Activated T-cell treated with anti-CD3 and anti-CD28 coated beads, Interleukin-2, amount 50 U/mL, for 4 hours (primary cell): ENCODE data around the gene CNR2. TPM values are rescaled to one million over a fixed set of nuclear protein-coding genes. Genes with fewer than 3 reads are reported as not detected.

Source experiments
- ATAC-seq, 2 donors: fragments of 200-7000 bp; cut with Tn5 transposase; one replicate each; pipeline ENCODE4 v1.10.0; 2021
- DNase-seq: peaks from one replicate; pipeline ENCODE4 v3.0.0-alpha.2; 2020
- H3K27me3 Mint-ChIP-seq: one replicate; pipeline ENCODE4 v1.8.0; 2021; ENCODE audit warnings: low read depth, mixed read lengths
- H3K36me3 Mint-ChIP-seq: one replicate; pipeline ENCODE4 v1.8.0; 2022; ENCODE audit warnings: mixed read lengths; ENCODE audit not compliant: insufficient read depth
- H3K4me1 Mint-ChIP-seq: one replicate; pipeline ENCODE4 v1.8.0; 2021; ENCODE audit warnings: low read depth, mixed read lengths
- H3K4me3 Mint-ChIP-seq: one replicate; pipeline ENCODE4 v1.8.0; 2021; ENCODE audit warnings: mild to moderate bottlenecking, moderate library complexity, mixed read lengths
- H3K9me3 Mint-ChIP-seq: one replicate; pipeline ENCODE4 v1.8.0; 2021; ENCODE audit warnings: mixed read lengths
- total RNA-seq, 3 donors: library from RNA; stranded (reverse); gene quantifications; one replicate each; pipeline ENCODE4 v1.2.1, GENCODE V29; 2021

Gene CNR2
- total RNA-seq, 3 donors from 2014 or later = 0.05 to 0.24 (median 0.10) TPM

GRCh38 chr1:23927097-23927496, 13.9 kb upstream of the CNR2 start:
- Mint-ChIP-seq H3K9me3 (no peaks in the 10 kb centered on the region), H3K4me1 (no peaks in the 10 kb centered on the region), H3K36me3 (no peaks in the 10 kb centered on the region), H3K27me3 (peaks cover 3% of the 10 kb centered on the region), H3K4me3 (no peak overlapping the region)
- ATAC-seq (no peak), DNase-seq (no peak)

- no peak for DNase-seq
- no peaks in the 10 kb centered on the region for H3K9me3 Mint-ChIP-seq
- no peaks in the 10 kb centered on the region for H3K4me1 Mint-ChIP-seq
- H3K36me3 Mint-ChIP-seq = no peaks in the 10 kb centered on the region
- ATAC-seq = no peak
- no peak overlapping the region for H3K4me3 Mint-ChIP-seq
- peaks cover 3% of the 10 kb centered on the region for H3K27me3 Mint-ChIP-seq
Observed at GRCh38 chr1:23925279-23925678, 12.1 kb upstream of the CNR2 start.

DNA sequence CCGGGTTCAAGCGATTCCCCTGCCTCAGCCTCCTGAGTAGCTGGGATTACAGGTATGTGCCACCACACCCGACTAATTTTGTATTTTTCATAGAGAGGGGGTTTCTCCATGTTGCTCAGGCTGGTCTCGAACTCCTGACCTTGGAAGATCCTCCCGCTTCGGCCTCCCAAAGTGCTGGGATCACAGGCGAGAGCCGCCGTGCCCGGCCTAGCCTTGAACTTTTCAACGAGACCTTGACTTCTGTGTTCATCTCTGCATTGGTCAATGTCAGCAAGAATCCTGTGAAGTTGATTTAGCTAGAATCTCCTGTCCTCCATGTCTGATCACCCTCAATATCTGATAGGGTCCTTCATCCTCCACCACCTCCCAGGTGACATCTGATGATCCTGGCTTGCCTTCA, 11.4 kb upstream of the CNR2 start:
- Mint-ChIP-seq H3K9me3 (no peaks in the 10 kb centered on the region), H3K36me3 (no peaks in the 10 kb centered on the region), H3K27me3 (peaks cover 3% of the 10 kb centered on the region), H3K4me3 (no peak overlapping the region), H3K4me1 (peaks cover 2% of the 10 kb centered on the region)
- DNase-seq = no peak
- no peak for ATAC-seq

- DNase-seq (no peak), ATAC-seq (no peak)
- no peaks in the 10 kb centered on the region for H3K9me3 Mint-ChIP-seq
- H3K4me1 Mint-ChIP-seq = peaks cover 2% of the 10 kb centered on the region
- peaks cover under 1% of the 10 kb centered on the region for H3K27me3 Mint-ChIP-seq
- no peak overlapping the region for H3K4me3 Mint-ChIP-seq
- no peaks in the 10 kb centered on the region for H3K36me3 Mint-ChIP-seq
Observed at GRCh38 chr1:23923592-23924499, 10.7 kb upstream of the CNR2 start.

DNA sequence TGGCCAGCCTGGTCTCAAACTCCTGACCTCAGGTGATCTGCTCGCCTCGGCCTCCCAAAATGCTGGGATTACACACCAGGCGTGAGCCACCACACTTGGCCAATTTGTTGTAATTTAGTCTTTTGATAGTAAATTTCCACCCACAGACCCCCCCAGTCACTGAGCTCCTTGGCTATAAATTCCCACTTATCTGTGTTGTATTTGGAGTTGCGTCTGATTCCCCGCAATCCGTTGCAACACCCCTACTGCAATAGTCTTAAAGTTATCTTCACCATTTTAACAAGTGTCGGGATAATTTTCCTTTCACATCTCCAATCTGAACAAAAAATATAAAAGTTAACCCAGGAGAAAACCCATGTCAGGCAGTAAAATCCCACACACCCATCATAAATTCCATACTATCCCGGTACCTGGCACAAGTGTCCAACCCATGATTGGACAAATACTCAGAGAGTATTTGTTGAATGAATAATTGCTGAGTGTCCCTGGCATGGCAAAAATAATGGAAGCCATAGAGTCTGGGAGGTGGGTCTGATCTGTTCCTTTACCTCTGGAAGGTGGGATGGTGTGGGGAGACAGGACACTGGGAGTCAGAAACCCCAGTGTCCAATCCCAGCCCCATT, 9.3 kb upstream of the CNR2 start:
- Mint-ChIP-seq H3K9me3 (no peaks in the 10 kb centered on the region), H3K27me3 (no peaks in the 10 kb centered on the region), H3K36me3 (no peaks in the 10 kb centered on the region), H3K4me3 (no peak overlapping the region), H3K4me1 (peaks cover 2% of the 10 kb centered on the region)
- DNase-seq (no peak), ATAC-seq (no peak)

- peak; percentile 39 for DNase-seq
- ATAC-seq = peak; percentile 88 to 93
- Mint-ChIP-seq H3K36me3 (no peaks in the 10 kb centered on the region), H3K4me1 (peaks cover 30% of the 10 kb centered on the region), H3K9me3 (no peaks in the 10 kb centered on the region), H3K27me3 (no peaks in the 10 kb centered on the region), H3K4me3 (no peak overlapping the region)
Observed at GRCh38 chr1:23916209-23917131, 3.3 kb upstream of the CNR2 start.

- H3K36me3 Mint-ChIP-seq = no peaks in the 10 kb centered on the region
- no peaks in the 10 kb centered on the region for H3K27me3 Mint-ChIP-seq
- no peak for DNase-seq
- H3K4me1 Mint-ChIP-seq = peaks cover 38% of the 10 kb centered on the region
- H3K9me3 Mint-ChIP-seq = no peaks in the 10 kb centered on the region
- H3K4me3 Mint-ChIP-seq = no peak overlapping the region
- ATAC-seq = no peak
Observed at GRCh38 chr1:23915466-23915865, 2.3 kb upstream of the CNR2 start.

GRCh38 chr1:23914921-23915320, 1.8 kb upstream of the CNR2 start:
- no peak for DNase-seq
- H3K4me1 Mint-ChIP-seq = peaks cover 41% of the 10 kb centered on the region
- H3K9me3 Mint-ChIP-seq = no peaks in the 10 kb centered on the region
- no peaks in the 10 kb centered on the region for H3K36me3 Mint-ChIP-seq
- no peak overlapping the region for H3K4me3 Mint-ChIP-seq
- H3K27me3 Mint-ChIP-seq = no peaks in the 10 kb centered on the region
- ATAC-seq = no peak

- H3K4me1 Mint-ChIP-seq = peaks cover 51% of the 10 kb centered on the region
- peak overlapping the region; percentile 57 for H3K4me3 Mint-ChIP-seq
- no peaks in the 10 kb centered on the region for H3K9me3 Mint-ChIP-seq
- no peaks in the 10 kb centered on the region for H3K36me3 Mint-ChIP-seq
- DNase-seq (no peak), ATAC-seq (no peak)
- H3K27me3 Mint-ChIP-seq = peaks cover 4% of the 10 kb centered on the region
Observed at GRCh38 chr1:23911921-23912320, 1.2 kb downstream of the CNR2 start.

DNA sequence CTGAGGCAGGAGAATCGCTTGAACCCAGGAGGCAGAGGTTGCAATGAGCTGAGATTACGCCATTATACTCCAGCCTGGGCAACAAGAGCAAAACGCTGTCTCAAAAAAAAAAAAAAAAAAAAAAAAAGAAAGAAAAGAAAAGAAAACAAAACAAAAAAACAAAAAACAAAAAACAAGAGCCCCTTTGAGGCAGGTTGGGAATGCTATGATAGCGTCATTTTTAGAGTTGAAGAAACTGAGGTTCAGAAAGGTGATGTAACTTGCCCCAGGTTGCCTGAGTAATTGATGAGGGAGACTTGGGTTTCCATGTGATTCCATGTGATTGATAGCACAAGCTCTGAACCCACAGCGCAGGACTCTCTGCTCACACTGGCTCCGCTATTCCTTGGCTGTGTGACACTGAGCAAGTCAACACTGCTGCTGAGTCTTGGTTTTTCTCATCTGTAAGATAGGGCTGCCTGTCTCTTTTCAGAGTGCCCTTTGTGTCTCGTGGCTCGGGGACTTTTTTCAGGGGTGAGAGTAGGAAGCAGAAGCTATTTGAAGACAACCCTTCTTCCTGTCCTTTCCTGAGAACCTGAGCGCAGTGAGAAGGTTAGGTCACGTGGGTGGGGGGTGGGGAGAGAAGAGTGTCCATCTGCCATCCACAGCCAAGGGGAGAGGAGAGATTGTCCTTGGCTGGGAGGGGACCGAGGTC, 2.5 kb downstream of the CNR2 start:
- peaks cover 51% of the 10 kb centered on the region for H3K4me1 Mint-ChIP-seq
- ATAC-seq = no peak
- no peak overlapping the region for H3K4me3 Mint-ChIP-seq
- no peaks in the 10 kb centered on the region for H3K36me3 Mint-ChIP-seq
- DNase-seq = no peak
- H3K9me3 Mint-ChIP-seq = no peaks in the 10 kb centered on the region
- peaks cover 8% of the 10 kb centered on the region for H3K27me3 Mint-ChIP-seq

DNA sequence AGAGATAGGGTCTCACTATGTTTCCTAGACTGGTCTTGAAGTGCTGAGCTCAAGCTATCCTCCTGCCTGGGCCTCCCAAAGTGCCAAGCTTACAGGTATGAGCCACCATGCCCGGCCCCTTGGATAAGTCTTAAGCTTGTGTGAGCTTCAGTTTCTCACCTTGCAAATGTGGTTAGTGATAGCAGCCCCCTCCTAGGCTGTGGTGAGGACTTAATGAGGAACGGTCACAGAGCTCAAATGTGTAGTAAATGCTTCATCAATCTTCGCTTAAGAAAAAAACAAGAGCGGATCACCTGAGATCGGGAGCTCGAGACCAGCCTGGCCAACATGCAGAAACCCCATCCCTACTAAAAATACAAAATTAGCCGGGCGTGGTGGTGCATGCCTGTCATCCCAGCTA, 3.0 kb downstream of the CNR2 start:
- Mint-ChIP-seq H3K4me3 (no peak overlapping the region), H3K27me3 (peaks cover 8% of the 10 kb centered on the region), H3K36me3 (no peaks in the 10 kb centered on the region), H3K9me3 (no peaks in the 10 kb centered on the region), H3K4me1 (peaks cover 51% of the 10 kb centered on the region)
- DNase-seq (no peak), ATAC-seq (no peak)

DNA sequence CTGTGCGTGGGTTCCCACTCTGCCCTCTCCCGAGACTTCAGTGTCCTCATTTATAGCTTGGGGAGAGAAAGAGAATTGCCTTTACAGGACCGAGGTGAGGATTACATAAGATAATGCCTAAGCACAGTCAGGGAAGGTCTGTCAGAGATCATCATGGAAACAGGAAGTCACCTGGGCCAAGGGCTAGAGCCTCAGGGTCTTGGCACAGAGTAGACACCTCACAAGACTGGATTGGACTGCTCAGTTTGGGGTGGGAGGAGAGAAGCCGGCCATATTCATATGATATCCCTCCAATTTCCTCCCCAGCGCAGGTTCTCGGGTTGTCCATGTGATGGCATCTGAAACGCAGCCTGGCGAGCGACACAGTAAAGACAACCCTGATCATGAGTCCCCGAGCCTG, 3.8 kb downstream of the CNR2 start:
- Mint-ChIP-seq H3K4me3 (peak overlapping the region; percentile 28), H3K4me1 (peaks cover 49% of the 10 kb centered on the region), H3K9me3 (no peaks in the 10 kb centered on the region), H3K27me3 (peaks cover 8% of the 10 kb centered on the region), H3K36me3 (no peaks in the 10 kb centered on the region)
- ATAC-seq = no peak
- DNase-seq = no peak

DNA sequence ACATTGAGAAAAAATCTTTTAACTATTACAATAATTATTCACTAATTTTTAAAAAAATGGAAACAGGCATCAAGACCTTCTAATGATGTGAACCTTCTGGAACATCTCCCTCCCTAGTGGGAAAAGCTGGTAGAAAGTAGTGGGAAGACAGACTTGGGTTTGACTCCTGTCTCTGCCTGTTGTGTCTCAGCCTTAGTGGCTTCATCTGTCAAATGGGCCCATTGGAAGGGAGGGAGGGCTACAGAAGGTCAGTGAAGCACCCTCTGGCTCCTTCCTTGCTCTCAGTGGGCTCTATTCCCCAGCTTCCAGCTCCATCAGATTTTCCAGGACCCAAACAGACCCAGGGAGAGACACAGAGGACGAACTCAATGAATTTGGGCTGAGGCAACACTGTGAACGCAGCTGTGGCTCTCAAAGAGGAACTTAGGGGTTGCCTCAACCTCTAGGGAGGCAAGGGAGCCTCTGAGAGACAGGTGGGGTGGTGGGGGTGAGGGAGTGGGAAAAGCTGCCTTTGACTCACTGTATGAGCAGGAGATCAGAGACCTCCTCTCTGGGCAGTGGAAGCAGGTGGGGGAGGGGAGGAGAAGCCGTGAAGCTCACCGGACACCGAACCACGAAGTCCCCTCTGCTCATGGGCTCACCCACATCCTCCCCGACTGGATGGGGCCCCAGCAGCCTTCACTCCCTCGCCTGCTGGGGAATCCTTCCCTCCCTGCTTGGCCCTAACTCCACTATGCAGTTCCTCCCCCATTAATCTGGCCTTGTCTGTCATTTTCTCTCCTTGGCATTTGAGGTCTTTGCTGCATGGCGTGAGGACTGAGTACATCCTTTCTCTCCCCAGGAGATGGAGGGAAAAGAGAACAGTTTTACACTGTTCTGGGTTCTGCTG, 4.5 kb downstream of the CNR2 start:
- Mint-ChIP-seq H3K36me3 (no peaks in the 10 kb centered on the region), H3K4me3 (peak overlapping the region; percentile 28), H3K9me3 (no peaks in the 10 kb centered on the region), H3K4me1 (peaks cover 45% of the 10 kb centered on the region), H3K27me3 (peaks cover 9% of the 10 kb centered on the region)
- no peak for DNase-seq
- ATAC-seq = peak; percentile 26 to 35
